Measurements from ENCODE around the gene TNIP2. TPM values are rescaled to one million over a fixed set of nuclear protein-coding genes. Genes with fewer than 3 reads are reported as not detected.

TNIP2 gene
- total RNA-seq, 1 donor from 2014 or later, result 29.0 TPM

GRCh38 chr4:2756691-2757350 lies 685 bp upstream of the TNIP2 start:
- Mint-ChIP-seq H3K4me3 (ENCODE audit: unreplicated experiment) (peak overlapping the region; percentile 56), H3K9me3 (ENCODE audit: low read depth) (no peaks in the 10 kb centered on the region), H3K36me3 (ENCODE audit: low read depth) (no peaks in the 10 kb centered on the region), H3K27ac (ENCODE audit: unreplicated experiment) (peak overlapping the region; percentile 45), H3K27me3 (ENCODE audit: low read depth) (no peaks in the 10 kb centered on the region), H3K4me1 (ENCODE audit: low read depth) (peaks cover 18% of the 10 kb centered on the region)
- TF ChIP-seq, protein P1, sequence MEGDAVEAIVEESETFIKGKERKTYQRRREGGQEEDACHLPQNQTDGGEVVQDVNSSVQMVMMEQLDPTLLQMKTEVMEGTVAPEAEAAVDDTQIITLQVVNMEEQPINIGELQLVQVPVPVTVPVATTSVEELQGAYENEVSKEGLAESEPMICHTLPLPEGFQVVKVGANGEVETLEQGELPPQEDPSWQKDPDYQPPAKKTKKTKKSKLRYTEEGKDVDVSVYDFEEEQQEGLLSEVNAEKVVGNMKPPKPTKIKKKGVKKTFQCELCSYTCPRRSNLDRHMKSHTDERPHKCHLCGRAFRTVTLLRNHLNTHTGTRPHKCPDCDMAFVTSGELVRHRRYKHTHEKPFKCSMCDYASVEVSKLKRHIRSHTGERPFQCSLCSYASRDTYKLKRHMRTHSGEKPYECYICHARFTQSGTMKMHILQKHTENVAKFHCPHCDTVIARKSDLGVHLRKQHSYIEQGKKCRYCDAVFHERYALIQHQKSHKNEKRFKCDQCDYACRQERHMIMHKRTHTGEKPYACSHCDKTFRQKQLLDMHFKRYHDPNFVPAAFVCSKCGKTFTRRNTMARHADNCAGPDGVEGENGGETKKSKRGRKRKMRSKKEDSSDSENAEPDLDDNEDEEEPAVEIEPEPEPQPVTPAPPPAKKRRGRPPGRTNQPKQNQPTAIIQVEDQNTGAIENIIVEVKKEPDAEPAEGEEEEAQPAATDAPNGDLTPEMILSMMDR (IDR thresholded peaks at IDR 0.05), result no peak
- no peak for DNase-seq (ENCODE audit: low spot score)

DNA sequence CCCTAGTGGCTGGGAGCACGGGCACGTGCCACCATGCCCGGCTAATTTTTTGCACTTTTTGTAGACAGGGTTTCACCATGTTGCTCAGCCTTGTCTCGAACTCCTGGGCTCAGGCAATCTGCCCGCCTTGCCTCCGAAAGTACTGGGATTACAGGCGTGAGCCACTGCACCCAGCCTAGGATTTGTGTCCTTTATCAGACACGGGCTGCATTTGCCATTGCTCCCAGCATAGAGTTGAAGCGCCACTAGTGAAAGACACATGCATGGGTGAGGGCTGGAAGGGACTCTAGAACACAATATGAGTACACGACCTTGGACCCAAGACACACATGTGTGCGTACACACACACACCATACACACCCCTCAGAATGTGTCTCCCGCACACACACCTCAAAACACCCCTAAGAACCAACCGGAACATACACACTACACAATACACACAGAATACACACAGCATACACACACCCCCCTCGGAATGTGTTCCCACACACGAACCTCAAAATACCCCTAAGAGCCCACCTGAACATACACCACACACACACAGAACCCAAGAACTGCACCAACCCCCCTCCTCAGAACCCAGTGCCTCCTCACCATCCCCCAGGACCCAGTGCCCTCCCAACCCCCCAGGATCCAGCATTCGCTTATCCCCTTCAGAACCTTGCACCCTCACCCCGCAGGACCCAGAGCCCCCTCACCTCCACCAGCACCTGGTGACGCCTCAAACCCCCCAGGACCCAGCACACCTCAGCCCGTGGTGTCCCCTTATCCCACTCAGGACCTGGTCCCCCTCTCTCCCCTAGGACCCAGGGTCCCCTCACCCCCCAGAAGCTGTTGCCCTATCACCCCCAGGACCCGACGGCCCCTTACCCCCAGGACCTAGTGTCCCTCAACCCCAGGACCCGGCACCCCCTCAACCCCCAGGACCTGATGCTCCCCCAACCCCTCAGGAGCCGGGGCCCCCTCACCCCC lies 1.0 kb downstream of the TNIP2 start:
- H3K9me3 Mint-ChIP-seq (ENCODE audit: low read depth), result no peaks in the 10 kb centered on the region
- H3K27ac Mint-ChIP-seq (ENCODE audit: unreplicated experiment), result peak overlapping the region; percentile 74
- H3K36me3 Mint-ChIP-seq (ENCODE audit: low read depth), result no peaks in the 10 kb centered on the region
- peak overlapping the region; percentile 80 for H3K4me3 Mint-ChIP-seq (ENCODE audit: unreplicated experiment)
- H3K4me1 Mint-ChIP-seq (ENCODE audit: low read depth), result peaks cover 23% of the 10 kb centered on the region
- no peaks in the 10 kb centered on the region for H3K27me3 Mint-ChIP-seq (ENCODE audit: low read depth)
- TF ChIP-seq, protein P1 (IDR thresholded peaks at IDR 0.05), result no peak
- no peak for DNase-seq (ENCODE audit: low spot score)

- Mint-ChIP-seq H3K4me3 (ENCODE audit: unreplicated experiment) (no peak overlapping the region), H3K36me3 (ENCODE audit: low read depth) (no peaks in the 10 kb centered on the region), H3K27ac (ENCODE audit: unreplicated experiment) (no peak overlapping the region), H3K9me3 (ENCODE audit: low read depth) (no peaks in the 10 kb centered on the region), H3K4me1 (ENCODE audit: low read depth) (peaks cover 27% of the 10 kb centered on the region), H3K27me3 (ENCODE audit: low read depth) (no peaks in the 10 kb centered on the region)
- no peak for DNase-seq (ENCODE audit: low spot score)
- TF ChIP-seq, protein P1 (IDR thresholded peaks at IDR 0.05), result no peak
Observed at GRCh38 chr4:2753436-2753835, 2.7 kb downstream of the TNIP2 start.

- Mint-ChIP-seq H3K9me3 (ENCODE audit: low read depth) (no peaks in the 10 kb centered on the region), H3K4me1 (ENCODE audit: low read depth) (peaks cover 45% of the 10 kb centered on the region), H3K4me3 (ENCODE audit: unreplicated experiment) (no peak overlapping the region), H3K27me3 (ENCODE audit: low read depth) (no peaks in the 10 kb centered on the region), H3K36me3 (ENCODE audit: low read depth) (peaks cover 11% of the 10 kb centered on the region), H3K27ac (ENCODE audit: unreplicated experiment) (no peak overlapping the region)
- no peak for DNase-seq (ENCODE audit: low spot score)
- TF ChIP-seq, protein P1 (IDR thresholded peaks at IDR 0.05), result no peak
Observed at GRCh38 chr4:2750719-2751605, 5.2 kb downstream of the TNIP2 start.

All from chondrocyte (in vitro differentiated cells).